Stomach smooth muscle (tissue), 2 donors: ENCODE data around the gene LMCD1.

Source experiments
- H3K27ac ChIP-seq: one replicate; pipeline ENCODE4 v1.7.0; 2013; ENCODE audit warnings: mild to moderate bottlenecking, low read length, inconsistent platforms
- H3K27me3 ChIP-seq, 2 donors: one replicate each; pipeline ENCODE4 v1.7.0; 2013; ENCODE audit warnings: low read length in 2 of 2; ENCODE audit not compliant: insufficient read depth in 2 of 2, control insufficient read depth in 1 of 2
- H3K36me3 ChIP-seq, 2 donors: one replicate each; pipeline ENCODE4 v1.7.0; 2013; ENCODE audit warnings: low read length in 2 of 2; ENCODE audit not compliant: control insufficient read depth in 2 of 2, insufficient read depth in 2 of 2
- H3K4me1 ChIP-seq: one replicate; pipeline ENCODE4 v1.7.0; 2013; ENCODE audit warnings: low read length; ENCODE audit not compliant: control insufficient read depth, insufficient read depth
- H3K4me3 ChIP-seq, 2 donors: one replicate each; pipeline ENCODE4 v1.7.0; 2013; ENCODE audit warnings: low read length in 2 of 2
- H3K9ac ChIP-seq, 2 donors: one replicate each; pipeline ENCODE4 v1.7.0; 2013; ENCODE audit warnings: low read length in 2 of 2, mild to moderate bottlenecking in 1 of 2
- H3K9me3 ChIP-seq, 2 donors: one replicate each; pipeline ENCODE4 v1.7.0; 2013; ENCODE audit warnings: low read length in 2 of 2; ENCODE audit not compliant: control insufficient read depth in 2 of 2
- donor health status: healthy.
- donor health status: Pancreatic carcinoma.

The LMCD1 gene

DNA sequence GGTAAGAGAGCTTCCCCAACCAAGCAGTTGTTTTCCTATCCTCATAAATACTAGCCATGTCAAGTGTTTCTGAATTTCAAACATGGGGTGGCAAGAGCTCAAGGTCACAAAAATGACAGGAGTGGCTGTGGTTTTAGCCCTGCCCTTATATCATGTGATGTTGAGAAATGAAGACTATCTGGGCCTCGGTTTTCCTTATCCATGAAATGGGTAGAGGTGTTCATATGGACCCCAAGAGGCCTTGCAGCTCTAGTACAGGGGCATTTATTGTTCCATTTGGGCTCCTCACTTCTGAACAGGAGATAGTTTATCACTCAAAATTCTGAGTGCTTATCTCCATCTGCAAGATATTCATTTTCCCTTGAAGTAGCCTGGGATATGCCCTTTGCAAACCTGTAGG, 35.8 kb downstream of the LMCD1 start:
- Histone ChIP-seq H3K27me3 (no peaks in the 10 kb centered on the region), H3K4me1 (peaks cover 2% of the 10 kb centered on the region), H3K36me3 (peaks cover 0 to 3% of the 10 kb centered on the region in 2 donors)

DNA sequence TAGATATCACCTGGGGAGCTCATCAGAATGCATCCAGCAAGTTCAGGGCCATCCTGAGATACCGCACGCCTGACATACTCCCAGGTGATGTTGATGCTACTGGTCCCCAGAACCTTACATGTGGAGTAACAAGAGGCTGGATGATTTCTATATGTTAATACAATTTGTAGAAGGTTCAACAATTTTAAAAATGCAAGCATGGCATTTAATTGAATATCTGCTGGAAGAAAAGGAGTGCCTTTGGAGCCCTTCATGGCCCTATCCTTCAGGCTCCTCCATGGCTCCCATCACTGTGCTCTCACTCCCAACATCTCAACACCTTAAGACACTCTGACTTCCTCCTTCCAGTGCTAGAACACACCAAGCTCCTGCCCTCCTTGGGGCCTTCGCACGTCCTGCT, 36.6 kb downstream of the LMCD1 start:
- Histone ChIP-seq H3K9me3 (no peaks in the 10 kb centered on the region), H3K27ac (no peak overlapping the region), H3K4me1 (peaks cover 2% of the 10 kb centered on the region), H3K36me3 (peaks cover 0 to 3% of the 10 kb centered on the region in 2 donors), H3K27me3 (no peaks in the 10 kb centered on the region), H3K9ac (no peak overlapping the region), H3K4me3 (no peak overlapping the region)

More for the DNA sequence above, 35.8 kb downstream of the LMCD1 start:
- Histone ChIP-seq H3K4me3 (no peak overlapping the region), H3K9me3 (no peaks in the 10 kb centered on the region), H3K27ac (no peak overlapping the region), H3K9ac (no peak overlapping the region)

DNA sequence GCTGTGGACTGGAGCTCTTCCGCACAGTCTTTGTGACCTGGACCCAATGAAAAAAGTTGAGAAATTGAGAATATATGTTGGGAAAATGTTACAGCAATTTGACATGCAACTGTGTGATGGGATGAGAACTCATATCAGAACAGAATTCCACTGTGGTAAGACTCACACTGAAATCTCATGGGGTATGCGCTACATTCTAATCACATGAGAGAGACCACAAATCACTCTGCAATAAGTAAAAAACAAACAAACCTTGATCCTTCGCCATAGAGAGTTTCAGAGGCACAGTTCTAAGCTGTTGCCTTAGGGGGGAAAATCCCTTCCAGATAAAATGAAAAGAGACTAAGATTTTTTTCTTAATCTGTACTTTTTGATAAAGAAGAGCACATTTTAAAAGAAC, 37.3 kb downstream of the LMCD1 start:
- Histone ChIP-seq H3K4me1 (peaks cover 2% of the 10 kb centered on the region), H3K27ac (no peak overlapping the region), H3K9ac (no peak overlapping the region), H3K36me3 (peaks cover 0 to 3% of the 10 kb centered on the region in 2 donors), H3K27me3 (no peaks in the 10 kb centered on the region), H3K9me3 (no peaks in the 10 kb centered on the region), H3K4me3 (no peak overlapping the region)

DNA sequence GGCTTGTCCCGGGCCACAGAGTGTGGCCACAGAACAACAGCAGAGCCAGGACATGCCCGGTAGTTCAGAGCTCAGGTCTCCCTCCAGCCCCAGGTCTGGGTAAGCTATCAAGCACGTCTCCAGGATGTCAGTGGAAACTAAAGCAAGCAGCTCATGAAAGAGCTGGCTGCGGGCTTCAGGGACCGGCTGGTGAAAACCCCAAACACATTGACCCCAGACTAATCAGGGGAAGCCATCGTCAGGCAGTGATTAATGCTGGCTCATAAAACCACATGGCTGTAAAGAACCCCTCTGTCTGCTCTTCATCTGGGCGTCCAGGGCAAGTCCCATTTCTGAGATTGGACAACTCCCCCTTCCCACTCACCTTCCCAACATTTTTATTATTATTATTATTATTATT, 37.8 kb downstream of the LMCD1 start:
- peaks cover 0 to 3% of the 10 kb centered on the region in 2 donors for H3K36me3 ChIP-seq
- H3K9me3 ChIP-seq = no peaks in the 10 kb centered on the region
- H3K4me3 ChIP-seq = no peak overlapping the region
- no peaks in the 10 kb centered on the region for H3K27me3 ChIP-seq
- H3K9ac ChIP-seq = no peak overlapping the region
- no peak overlapping the region for H3K27ac ChIP-seq
- H3K4me1 ChIP-seq = peaks cover 2% of the 10 kb centered on the region

DNA sequence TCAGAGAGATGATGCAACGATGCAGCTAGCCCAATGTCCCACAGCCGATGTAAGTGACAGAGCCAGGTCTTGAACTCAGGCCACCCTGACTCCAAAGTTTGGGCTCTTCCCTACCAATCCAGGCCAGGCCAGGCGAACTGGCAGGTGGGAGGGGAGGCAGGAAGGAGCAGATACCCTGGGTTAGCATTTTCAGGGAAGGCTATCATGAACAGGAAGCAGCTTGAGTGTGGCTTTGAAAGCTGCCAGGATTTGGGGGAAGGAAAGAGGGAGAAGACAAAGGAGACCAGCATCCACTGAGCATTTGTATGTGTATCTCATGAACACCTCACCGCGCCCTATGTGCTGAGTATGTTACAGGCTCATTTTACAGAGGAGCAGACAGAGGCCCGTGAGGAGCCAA, 38.8 kb downstream of the LMCD1 start:
- Histone ChIP-seq H3K9ac (no peak overlapping the region), H3K9me3 (no peaks in the 10 kb centered on the region), H3K27ac (no peak overlapping the region), H3K27me3 (no peaks in the 10 kb centered on the region), H3K36me3 (peaks cover 0 to 3% of the 10 kb centered on the region in 2 donors), H3K4me3 (no peak overlapping the region), H3K4me1 (peaks cover 2% of the 10 kb centered on the region)

DNA sequence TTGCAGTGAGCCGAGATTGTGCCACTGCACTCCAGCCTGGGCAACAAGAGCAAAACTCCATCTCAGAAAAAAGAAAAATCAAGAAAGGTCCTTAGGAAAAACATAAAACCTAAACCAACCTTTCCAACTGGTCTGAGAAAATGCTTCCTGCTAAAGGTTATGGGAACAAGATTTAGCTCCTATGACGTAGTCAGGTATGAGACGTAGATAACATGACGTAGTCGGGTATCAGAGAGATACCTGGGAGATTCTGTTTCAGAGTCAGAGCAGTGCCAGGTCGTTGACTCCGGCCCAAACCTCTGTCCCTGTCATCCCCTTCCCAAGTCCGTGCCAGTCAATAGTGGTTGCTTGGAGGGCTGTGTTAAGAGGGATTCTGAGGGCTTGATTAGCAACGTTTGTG, 39.9 kb downstream of the LMCD1 start:
- H3K36me3 ChIP-seq = peaks cover 0 to 3% of the 10 kb centered on the region in 2 donors
- H3K9ac ChIP-seq = no peak overlapping the region
- peaks cover 2% of the 10 kb centered on the region for H3K4me1 ChIP-seq
- no peak overlapping the region for H3K4me3 ChIP-seq
- H3K27me3 ChIP-seq = no peaks in the 10 kb centered on the region
- H3K27ac ChIP-seq = no peak overlapping the region
- no peaks in the 10 kb centered on the region for H3K9me3 ChIP-seq

DNA sequence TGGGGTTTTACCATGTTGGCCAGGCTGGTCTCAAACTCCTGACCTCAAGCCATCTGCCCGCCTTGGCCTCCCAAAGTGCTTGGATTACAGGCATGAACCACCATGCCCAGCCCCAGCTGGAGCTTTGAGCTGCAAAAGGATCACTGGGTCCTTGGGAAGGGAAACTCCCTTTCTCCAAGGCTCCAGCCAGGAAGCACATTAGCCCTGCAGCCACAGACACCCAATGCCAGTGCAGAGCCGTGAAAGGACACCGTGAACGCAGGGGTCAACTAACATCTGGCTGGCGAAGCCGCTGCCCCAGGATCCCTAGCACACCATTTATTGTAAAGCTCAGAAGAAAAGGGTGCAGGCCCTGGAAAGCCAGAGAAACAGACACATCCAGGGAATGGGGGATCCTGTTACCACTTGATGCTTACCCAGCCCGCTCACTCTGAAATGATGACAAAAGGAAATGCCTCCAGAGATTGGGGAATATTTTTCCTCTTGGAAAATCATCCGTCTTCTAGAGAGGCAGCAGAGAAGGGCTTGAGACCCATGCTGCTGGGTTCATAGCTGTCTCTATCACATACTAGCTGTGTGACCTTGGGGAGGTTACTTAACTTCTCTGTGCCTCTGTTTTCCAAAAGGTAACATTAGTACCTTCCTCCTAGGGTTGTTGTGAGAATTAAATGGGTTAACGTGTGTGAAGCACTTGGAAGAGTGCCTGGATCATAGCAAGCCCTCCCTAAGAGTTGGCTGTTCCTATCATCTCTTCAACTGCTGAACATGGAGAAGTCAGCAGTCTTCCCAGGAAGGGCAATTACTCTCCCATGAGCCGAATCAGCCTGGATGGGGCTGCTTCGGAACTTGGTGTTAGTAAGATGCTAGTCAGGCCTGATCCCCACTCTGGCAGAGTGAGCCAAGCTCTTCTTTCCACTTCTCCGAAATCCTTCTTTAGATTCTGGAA, 40.8 kb downstream of the LMCD1 start:
- Histone ChIP-seq H3K9ac (no peak overlapping the region), H3K27me3 (no peaks in the 10 kb centered on the region), H3K4me3 (no peak overlapping the region), H3K9me3 (no peaks in the 10 kb centered on the region), H3K4me1 (peaks cover 2% of the 10 kb centered on the region), H3K36me3 (peaks cover 0 to 3% of the 10 kb centered on the region in 2 donors), H3K27ac (no peak overlapping the region)

DNA sequence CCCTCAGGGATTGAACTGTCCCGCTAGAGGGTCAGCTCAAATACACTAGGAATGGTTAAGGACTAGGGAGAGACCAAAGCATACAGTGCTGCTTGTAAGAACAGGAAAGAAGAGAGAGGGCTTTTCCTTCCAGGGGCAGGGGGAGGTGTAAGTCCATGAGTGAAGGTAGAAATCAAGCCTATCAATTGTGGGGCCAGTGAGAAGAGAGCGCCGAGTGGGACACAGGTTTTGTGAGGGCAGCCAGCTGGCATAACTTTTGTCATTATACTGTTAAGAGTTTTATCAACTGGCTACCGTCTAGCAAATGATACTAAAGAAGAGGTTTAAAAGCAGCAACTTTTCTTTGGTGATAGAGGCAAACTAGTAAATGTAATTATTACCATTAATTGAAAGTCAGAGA, 45.0 kb downstream of the LMCD1 start:
- H3K4me3 ChIP-seq = no peak overlapping the region
- H3K9ac ChIP-seq = no peak overlapping the region
- H3K27ac ChIP-seq = no peak overlapping the region
- H3K36me3 ChIP-seq = no peaks in the 10 kb centered on the region
- no peaks in the 10 kb centered on the region for H3K27me3 ChIP-seq
- no peaks in the 10 kb centered on the region for H3K9me3 ChIP-seq
- peaks cover 2% of the 10 kb centered on the region for H3K4me1 ChIP-seq

DNA sequence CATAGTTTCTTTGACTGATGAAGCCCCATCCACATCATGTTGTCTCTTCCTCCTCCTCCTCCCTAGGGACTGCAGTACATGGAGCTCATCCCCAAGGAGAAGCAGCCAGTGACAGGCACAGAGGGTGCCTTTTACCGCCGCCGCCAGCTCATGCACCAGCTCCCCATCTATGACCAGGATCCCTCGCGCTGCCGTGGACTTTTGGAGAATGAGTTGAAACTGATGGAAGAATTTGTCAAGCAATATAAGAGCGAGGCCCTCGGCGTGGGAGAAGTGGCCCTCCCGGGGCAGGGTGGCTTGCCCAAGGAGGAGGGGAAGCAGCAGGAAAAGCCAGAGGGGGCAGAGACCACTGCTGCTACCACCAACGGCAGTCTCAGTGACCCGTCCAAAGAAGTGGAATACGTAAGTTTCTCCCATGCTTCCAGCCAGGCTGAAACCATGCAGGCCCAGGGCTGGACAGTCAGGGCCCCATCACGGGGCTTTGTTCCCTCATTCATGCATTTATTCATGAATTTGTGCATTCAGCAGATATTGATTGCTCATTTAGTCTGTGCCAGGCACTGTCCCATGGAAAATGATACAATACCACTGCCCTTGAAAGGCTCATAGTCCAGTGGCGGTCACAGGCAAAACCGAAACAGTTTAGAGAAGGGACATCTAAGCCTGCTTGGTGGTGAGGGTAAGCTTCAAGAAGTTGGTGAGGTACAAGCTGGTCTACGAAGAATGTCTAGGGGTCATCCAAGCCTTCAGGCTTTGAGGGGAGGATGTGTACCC, 47.1 kb downstream of the LMCD1 start:
- H3K4me1 ChIP-seq = peaks cover 3% of the 10 kb centered on the region
- H3K27me3 ChIP-seq = no peaks in the 10 kb centered on the region
- H3K36me3 ChIP-seq = no peaks in the 10 kb centered on the region
- H3K9ac ChIP-seq = no peak overlapping the region
- H3K4me3 ChIP-seq = no peak overlapping the region
- H3K9me3 ChIP-seq = no peaks in the 10 kb centered on the region
- H3K27ac ChIP-seq = no peak overlapping the region

DNA sequence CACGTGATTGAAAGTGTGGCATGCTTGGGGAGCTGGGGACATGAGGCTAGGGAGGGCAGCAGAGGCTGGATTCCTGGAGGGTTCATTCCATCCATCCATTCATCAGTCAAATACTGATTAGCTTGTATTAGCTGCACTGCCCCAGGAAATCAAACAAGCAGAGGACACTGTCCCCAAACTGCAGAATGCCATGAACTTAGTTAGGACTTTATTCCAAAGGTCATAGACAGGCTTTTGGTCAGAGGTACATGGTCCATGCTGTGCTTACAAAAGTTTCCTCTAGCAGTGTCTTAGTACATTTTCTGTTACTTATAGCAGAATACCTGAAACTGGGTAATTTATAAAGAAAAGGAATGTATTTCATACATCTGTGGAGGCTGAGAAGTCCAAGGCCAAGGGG, 47.7 kb downstream of the LMCD1 start:
- H3K36me3 ChIP-seq = no peaks in the 10 kb centered on the region
- H3K27ac ChIP-seq = no peak overlapping the region

More for the DNA sequence above, 47.7 kb downstream of the LMCD1 start:
- Histone ChIP-seq H3K9me3 (no peaks in the 10 kb centered on the region), H3K4me1 (peaks cover 3% of the 10 kb centered on the region), H3K4me3 (no peak overlapping the region), H3K27me3 (no peaks in the 10 kb centered on the region), H3K9ac (no peak overlapping the region)
